ENCODE measurements around the gene CAMKMT. TPM values are rescaled to one million over a fixed set of nuclear protein-coding genes. Genes with fewer than 3 reads are reported as not detected.

The CAMKMT gene
- total RNA-seq, 4 donors from 2014 or later = 6.0 to 15.3 (median 10.7) TPM

- Histone ChIP-seq H3K4me3 (no peak overlapping the region), H3K9me3 (peaks cover 6% of the 10 kb centered on the region), H3K27me3 (no peaks in the 10 kb centered on the region), H3K4me1 (no peaks in the 10 kb centered on the region), H3K27ac (no peak overlapping the region), H3K36me3 (no peaks in the 10 kb centered on the region)
- no peak for DNase-seq (ENCODE audit: low spot score in 2 of 2)
- 83% methylated on average over 1 of the region's 1 CpG for WGBS
- no peak for TF ChIP-seq CTCF (IDR thresholded peaks at IDR 0.05)
- no peak for TF ChIP-seq POLR2A (IDR thresholded peaks at IDR 0.05)
- no peak for TF ChIP-seq EP300 (IDR thresholded peaks at IDR 0.05)
- no peak for TF ChIP-seq POLR2AphosphoS5 (IDR thresholded peaks at IDR 0.05)
Measured at GRCh38 chr2:44389895-44390294, 28.1 kb downstream of the CAMKMT start.

- 55% methylated on average over 3 of the region's 3 CpGs for WGBS
- Histone ChIP-seq H3K4me3 (no peak overlapping the region), H3K27ac (no peak overlapping the region), H3K9me3 (peaks cover 4% of the 10 kb centered on the region), H3K27me3 (no peaks in the 10 kb centered on the region), H3K4me1 (no peaks in the 10 kb centered on the region), H3K36me3 (no peaks in the 10 kb centered on the region)
- TF ChIP-seq CTCF (IDR thresholded peaks at IDR 0.05) = peak in 1 of 2 donors; percentile 42
- TF ChIP-seq POLR2A (IDR thresholded peaks at IDR 0.05) = no peak
- TF ChIP-seq POLR2AphosphoS5 (IDR thresholded peaks at IDR 0.05) = no peak
- no peak for TF ChIP-seq EP300 (IDR thresholded peaks at IDR 0.05)
- no peak for DNase-seq (ENCODE audit: low spot score in 2 of 2)
Measured at GRCh38 chr2:44392338-44392943, 30.7 kb downstream of the CAMKMT start.

GRCh38 chr2:44397447-44398175 is 35.9 kb downstream of the CAMKMT start:
- TF ChIP-seq POLR2AphosphoS5 (IDR thresholded peaks at IDR 0.05) = no peak
- no peak for TF ChIP-seq EP300 (IDR thresholded peaks at IDR 0.05)
- TF ChIP-seq CTCF (IDR thresholded peaks at IDR 0.05) = no peak
- TF ChIP-seq POLR2A (IDR thresholded peaks at IDR 0.05) = no peak
- H3K27me3 ChIP-seq = no peaks in the 10 kb centered on the region
- 44% methylated on average over 7 of the region's 7 CpGs for WGBS
- H3K27ac ChIP-seq = no peak overlapping the region
- H3K4me3 ChIP-seq = no peak overlapping the region
- H3K36me3 ChIP-seq = no peaks in the 10 kb centered on the region
- DNase-seq (ENCODE audit: low spot score in 2 of 2) = no peak
- H3K9me3 ChIP-seq = no peaks in the 10 kb centered on the region
- H3K4me1 ChIP-seq = no peaks in the 10 kb centered on the region

- WGBS = 67% methylated on average over 6 of the region's 6 CpGs
- TF ChIP-seq CTCF (IDR thresholded peaks at IDR 0.05) (no peak), EP300 (IDR thresholded peaks at IDR 0.05) (no peak), POLR2A (IDR thresholded peaks at IDR 0.05) (no peak), POLR2AphosphoS5 (IDR thresholded peaks at IDR 0.05) (no peak)
- Histone ChIP-seq H3K27ac (no peak overlapping the region), H3K4me3 (no peak overlapping the region), H3K9me3 (no peaks in the 10 kb centered on the region), H3K4me1 (no peaks in the 10 kb centered on the region), H3K36me3 (no peaks in the 10 kb centered on the region), H3K27me3 (no peaks in the 10 kb centered on the region)
- DNase-seq (ENCODE audit: low spot score in 2 of 2) = no peak
Measured at GRCh38 chr2:44398243-44398897, 36.6 kb downstream of the CAMKMT start.

- Histone ChIP-seq H3K4me3 (no peak overlapping the region), H3K27me3 (no peaks in the 10 kb centered on the region), H3K9me3 (no peaks in the 10 kb centered on the region), H3K4me1 (no peaks in the 10 kb centered on the region), H3K27ac (no peak overlapping the region), H3K36me3 (no peaks in the 10 kb centered on the region)
- WGBS = 96% methylated on average over 1 of the region's 1 CpG
- no peak for DNase-seq (ENCODE audit: low spot score in 2 of 2)
- TF ChIP-seq EP300 (IDR thresholded peaks at IDR 0.05) (no peak), CTCF (IDR thresholded peaks at IDR 0.05) (no peak), POLR2AphosphoS5 (IDR thresholded peaks at IDR 0.05) (no peak), POLR2A (IDR thresholded peaks at IDR 0.05) (no peak)
Measured at GRCh38 chr2:44420725-44421124, 59.0 kb downstream of the CAMKMT start.
